Lung microvascular endothelial cell (primary cell): ENCODE results near the gene SELENOO. TPM values are rescaled to one million over a fixed set of nuclear protein-coding genes. Genes with fewer than 3 reads are reported as not detected.

Experiments used
- DNase-seq, 2 donors: peaks; one replicate each; pipeline versions ENCODE4 v3.0.0 to v3.0.0-alpha.2; 2010; ENCODE audit warnings: low read depth in 2 of 2
- total RNA-seq: library from RNA; depleted of rRNA; stranded (reverse); fragments of >200 nt; gene quantifications from 2 replicates; pipeline ENCODE4 v1.2.1, GENCODE V29; 2014

Gene SELENOO
- total RNA-seq, 1 donor from 2014 or later, result 14.1 TPM

- DNase-seq, result no peak
Measured at GRCh38 chr22:50232481-50233151, 31.8 kb downstream of the SELENOO start.

DNA sequence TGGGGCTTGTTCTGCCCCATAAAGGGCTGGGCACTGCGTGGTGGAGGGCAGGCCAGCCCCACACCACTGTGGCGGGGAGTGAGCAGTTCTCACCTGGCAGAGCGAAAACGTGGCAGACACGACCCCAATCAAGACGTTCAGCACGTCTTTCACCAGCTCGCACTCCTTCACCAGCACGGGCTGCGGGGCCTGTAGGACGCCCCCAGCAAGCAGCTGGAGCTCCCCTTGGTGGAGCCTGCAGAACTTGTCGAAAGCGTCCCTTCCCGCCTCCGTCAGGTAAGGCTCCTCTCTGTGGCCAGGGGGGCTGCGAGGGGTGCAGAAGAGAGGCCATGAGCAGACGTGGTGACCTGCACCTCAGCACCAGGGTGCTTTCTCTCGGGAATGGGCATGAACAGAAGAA is 32.4 kb downstream of the SELENOO start:
- DNase-seq, result no peak

DNA sequence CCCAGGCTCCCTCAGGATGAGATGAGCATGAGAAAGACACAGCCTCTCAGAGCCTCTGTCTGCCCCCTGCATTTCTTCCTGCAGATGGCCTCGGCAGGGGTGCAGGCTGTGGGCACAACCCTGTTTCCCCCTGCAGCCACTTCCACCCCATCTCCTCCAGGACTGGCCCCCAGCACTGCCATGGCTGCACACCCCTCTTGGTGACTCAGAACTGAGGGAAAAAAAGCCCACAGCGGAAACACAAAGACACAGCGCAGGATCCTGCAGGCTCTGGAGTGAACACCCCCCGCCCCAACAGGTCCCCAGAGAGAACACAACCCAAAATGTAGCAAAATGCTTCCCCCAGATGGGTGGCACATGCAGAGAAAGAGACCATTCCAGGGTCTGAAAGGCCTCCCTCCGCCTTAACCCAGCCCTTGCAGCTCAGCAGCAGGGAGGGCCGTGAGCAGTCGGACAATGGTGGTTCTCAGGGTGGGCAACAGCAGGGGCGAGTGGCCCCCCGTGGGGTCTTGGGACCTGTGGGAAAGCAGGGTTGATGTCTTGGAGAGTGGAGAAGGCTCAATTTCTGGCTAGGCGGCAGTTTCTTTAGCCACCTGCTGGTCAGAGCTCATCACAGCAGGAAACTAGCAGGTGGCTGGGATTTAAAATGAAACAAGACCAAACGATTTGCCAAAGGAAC is 36.1 kb downstream of the SELENOO start:
- peak; percentile 47 for DNase-seq

- peak; percentile 39 to 42 for DNase-seq
Measured at GRCh38 chr22:50238755-50239154, 37.9 kb downstream of the SELENOO start.

DNA sequence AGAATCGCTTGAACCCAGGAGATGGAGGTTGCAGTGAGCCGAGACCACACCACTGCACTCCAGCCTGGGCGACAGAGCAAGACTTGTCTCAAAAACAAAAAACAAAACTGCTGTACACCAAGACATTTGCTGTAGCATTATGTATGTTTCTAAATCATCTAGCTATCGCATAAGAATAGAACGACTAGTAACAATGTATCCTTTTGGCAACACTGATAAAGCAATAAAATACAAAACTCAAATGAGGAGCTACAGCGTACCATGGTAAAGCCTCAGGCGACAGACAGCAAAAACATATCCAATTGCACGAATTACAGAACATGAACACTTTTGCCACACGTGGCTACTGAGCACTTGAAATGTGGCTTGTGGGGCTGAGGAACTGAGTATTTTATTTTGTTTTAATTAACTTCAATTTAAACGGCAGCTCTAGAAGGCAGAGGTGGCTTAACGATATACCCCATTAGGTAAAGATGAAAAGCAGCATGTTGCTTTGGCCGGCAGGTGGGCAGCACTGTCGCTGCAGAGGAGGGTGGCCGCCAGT is 41.7 kb downstream of the SELENOO start:
- DNase-seq, result no peak

- DNase-seq, result peak in 1 of 2 donors; percentile 38
Measured at GRCh38 chr22:50243685-50244419, 43.0 kb downstream of the SELENOO start.

DNA sequence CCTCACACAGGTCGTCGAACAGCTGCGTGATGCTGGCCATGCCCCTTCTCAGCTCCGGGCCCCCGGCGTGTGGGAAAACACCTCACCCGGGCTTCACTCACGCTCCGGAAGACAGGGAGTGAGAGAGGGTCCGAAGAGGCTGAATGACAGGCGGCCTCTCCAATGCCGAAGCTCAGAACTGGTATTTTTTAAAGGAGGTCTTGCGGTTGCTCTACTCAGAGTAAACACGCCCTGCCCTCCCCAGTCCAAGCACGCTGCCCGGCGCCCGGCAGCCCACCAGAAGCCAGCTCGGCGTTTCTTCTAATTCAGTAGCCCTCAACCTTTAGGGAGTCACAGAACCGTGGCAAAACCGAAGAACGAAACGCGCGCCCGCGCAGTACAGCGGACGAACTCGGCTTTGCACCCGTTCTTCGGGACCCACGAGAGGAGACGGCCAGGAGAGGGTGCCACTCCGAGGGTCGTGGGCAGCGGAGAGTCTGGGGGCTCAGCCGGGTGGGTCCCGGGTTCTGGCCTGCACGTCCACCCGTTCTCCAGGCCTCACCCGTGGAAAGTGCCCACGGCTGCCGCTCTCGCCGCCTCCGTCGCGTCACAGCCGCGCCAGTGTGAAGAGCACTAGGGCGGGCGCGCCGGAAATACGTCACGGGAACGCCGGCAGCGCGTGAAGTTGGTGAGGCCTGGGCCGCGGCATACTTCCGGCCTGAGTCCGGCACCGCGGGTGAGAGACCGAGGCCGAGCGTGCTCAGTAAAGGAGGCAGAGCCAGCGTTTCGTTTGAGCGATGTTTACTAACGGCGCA is 43.8 kb downstream of the SELENOO start, which contains the start of gene TUBGCP6:
Gene TUBGCP6 (minus strand): TSS at position 604 of the 794 bp plus-strand sequence. CDS start 564 bp downstream, at position 40.
- peak; percentile 94 to 97 for DNase-seq

- no peak for DNase-seq
Measured at GRCh38 chr22:50245214-50246072, 44.6 kb downstream of the SELENOO start.

DNA sequence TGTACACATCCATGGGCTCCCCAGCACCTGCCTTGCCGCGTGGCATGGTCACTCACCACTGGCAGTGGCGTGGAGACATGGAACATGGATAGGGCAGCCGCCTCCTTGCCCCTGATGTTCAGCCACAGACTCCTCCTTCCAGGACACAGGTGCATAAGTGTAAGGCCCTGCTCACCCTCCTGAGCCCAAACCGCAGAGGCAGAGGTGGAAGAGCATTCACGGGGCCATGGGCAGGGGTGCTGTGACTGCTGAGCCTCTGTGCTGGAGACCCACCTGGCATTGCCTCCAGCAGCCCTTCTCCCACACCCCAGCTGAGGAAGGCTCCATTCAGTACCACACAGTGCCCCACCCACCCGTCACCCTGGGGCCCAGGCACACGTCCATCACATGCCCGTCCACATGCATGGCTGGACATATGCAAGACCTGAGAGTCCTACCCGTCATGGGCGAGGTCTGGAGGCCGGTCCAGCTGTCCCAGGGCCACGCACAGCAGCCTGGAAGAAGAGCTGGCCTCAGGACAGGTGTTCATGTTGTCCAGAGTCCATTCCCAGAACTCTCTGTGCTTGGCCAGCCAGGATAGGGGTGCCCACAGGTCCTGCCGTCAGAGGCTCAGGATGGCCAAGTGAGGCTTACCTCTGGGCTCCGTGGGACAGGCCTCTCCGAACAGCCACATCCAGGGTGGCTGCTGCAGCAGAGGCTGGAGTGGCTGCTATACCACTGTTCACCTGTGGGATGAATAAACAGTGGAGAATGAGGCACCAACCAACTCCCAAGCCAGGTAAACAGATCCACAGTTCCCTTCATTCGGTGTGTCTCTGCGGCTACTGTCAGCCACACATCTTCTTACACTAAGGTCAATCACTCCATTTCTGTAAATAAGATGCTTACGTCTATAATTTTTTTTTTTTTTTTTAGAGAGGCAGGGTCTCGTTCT is 45.7 kb downstream of the SELENOO start:
- no peak for DNase-seq

DNA sequence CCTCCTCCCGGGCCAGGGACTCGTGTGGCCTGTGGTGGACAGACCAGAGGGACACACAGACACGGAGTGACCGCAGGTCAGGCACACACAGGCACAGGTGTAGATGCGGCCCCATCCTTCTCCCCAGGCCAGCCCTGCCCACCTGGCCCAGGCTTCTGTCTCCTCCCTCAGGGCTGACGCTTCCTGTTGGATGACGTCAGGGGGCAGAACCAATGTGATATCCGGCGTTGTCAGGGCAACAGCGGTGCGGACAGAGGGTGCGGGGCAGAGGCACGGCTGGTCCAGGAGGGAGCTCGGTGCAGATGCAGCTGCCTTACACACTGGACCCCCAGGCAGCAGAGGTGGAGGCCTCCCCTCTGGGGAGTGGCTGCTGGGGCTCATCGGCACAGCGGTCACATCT is 46.9 kb downstream of the SELENOO start:
- peak; percentile 82 to 91 for DNase-seq

GRCh38 chr22:50248196-50249081 is 47.6 kb downstream of the SELENOO start:
- no peak for DNase-seq

DNA sequence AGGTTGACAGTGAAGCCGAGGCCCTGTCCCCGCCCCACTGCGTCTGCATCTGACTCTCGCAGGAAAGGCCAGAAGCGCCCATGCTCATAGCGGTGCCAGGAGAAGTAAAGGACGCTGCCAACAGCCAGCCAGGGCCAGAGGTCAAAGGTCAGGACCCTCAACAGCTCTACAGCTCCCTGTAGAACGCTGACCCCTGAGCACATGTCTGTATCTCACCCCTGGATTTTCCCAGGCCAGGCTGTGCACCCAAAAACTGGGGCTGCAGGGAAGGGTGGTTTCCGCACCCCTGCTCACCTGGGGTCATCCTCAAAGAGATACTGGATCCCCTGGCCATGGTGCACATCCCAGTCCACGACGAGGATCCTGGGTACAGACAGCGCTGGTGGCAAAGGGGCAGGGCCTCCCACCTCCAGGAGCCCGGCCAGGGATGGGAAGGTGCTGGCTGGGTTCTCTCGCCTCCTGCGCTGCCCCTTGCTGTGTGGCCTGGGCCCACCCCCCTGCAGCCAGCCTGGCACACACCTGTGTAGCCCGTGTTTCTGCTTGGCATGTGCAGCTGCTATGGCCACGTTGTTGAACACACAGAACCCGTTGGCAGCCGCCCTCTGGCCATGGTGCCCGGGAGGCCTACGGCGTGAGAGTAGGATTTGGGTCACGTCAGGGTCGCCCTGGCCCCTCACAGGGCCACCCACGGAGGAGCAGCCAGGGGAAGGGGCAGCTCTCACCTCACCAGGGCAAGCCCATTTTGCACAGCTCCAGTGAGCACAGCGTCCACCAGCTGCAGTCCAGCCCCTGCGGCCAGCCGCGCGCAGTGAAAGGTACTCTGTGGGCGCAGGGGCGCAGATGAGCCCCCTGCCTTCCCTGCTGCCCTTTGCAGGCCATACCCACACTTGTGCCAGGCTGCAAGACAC is 48.8 kb downstream of the SELENOO start:
- DNase-seq, result no peak

- DNase-seq, result no peak
Measured at GRCh38 chr22:50250249-50250554, 49.4 kb downstream of the SELENOO start.

GRCh38 chr22:50250555-50251476 is 50.0 kb downstream of the SELENOO start, which contains the start of gene HDAC10:
HDAC10 (minus strand) TSS chr22:50251265; CDS start chr22:50251032, 233 bp downstream.
- peak; percentile 78 to 80 for DNase-seq

DNA sequence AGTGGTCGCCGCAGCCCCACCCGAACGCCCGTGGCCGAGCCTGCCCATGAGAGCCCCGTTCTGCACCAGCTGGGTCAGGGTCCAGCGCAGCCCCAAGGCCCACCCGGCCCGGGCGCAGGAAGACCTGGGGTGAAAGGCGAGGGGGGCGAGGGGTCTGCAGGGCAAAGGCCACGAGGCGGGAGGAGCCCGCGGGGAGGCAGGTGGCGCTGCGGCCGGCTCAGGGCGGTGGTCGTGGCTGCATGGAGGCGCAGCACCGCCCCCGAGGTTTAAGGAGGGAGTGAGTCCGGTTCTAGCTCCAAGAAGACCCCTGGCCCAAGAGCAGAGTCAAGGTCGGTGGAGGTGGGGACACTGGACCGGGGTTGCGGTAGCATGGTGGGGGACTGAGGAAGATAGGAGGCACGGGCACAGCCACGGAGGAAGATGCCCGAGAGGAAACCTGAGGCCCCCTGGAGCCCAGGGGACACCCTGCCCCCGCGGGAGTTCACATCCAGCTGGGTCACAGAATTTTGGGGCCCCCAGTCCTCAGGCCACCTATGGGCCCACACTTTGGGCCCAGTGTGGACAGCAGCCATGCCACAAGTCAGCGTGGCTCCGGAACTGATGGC is 50.8 kb downstream of the SELENOO start:
- no peak for DNase-seq
